A673 (cell line): Measurements from ENCODE around the gene IL1R1. TPM values are rescaled to one million over a fixed set of nuclear protein-coding genes. Genes with fewer than 3 reads are reported as not detected.

Experiments used
- BruUV-seq: library from RNA; stranded (reverse); fragments of 400-500 nt; replicated peaks from 2 replicates; lab custom pipeline; 2021; lab: Mats Ljungman, UMichigan
- CTCF ChIA-PET: fragments of 300-600 bp; sonication (Branson Sonifier 250); formaldehyde crosslinking; loops from one replicate; lab custom pipeline; 2022; ENCODE audit warnings: antibody characterized with exemption; lab: Charles Lee
- POLR2A ChIA-PET: fragments of 300-600 bp; sonication (Branson Sonifier 250); formaldehyde crosslinking; loops from one replicate; lab custom pipeline; 2022; ENCODE audit warnings: antibody characterized with exemption; ENCODE audit not compliant: low non-redundant PET; lab: Charles Lee
- DNase-seq: peaks from one replicate; pipeline ENCODE4 v3.0.0-alpha.2; 2015; ENCODE audit warnings: low spot score
- H3K27ac ChIP-seq: fragments of 200-600 bp; sonication (generic); 2 replicates; pipeline ENCODE4 v1.5.1; 2016; ENCODE audit warnings: mixed run types, low read depth, mild to moderate bottlenecking, mixed read lengths, antibody characterized with exemption, low read length; ENCODE audit not compliant: poor library complexity, severe bottlenecking
- H3K27me3 ChIP-seq: fragments of 200-600 bp; sonication (generic); replicated peaks from 2 replicates; pipeline ENCODE4 v1.6.1; 2017; ENCODE audit warnings: mixed run types, low read depth, mild to moderate bottlenecking, mixed read lengths, antibody characterized with exemption, low read length; ENCODE audit not compliant: insufficient read depth, poor library complexity
- H3K36me3 ChIP-seq: fragments of 200-600 bp; sonication (generic); 2 replicates; pipeline ENCODE4 v1.6.1; 2016; ENCODE audit warnings: mixed run types, mild to moderate bottlenecking, mixed read lengths, antibody characterized with exemption, low read length; ENCODE audit not compliant: insufficient read depth, poor library complexity, severe bottlenecking
- H3K4me1 ChIP-seq: fragments of 200-600 bp; sonication (generic); 2 replicates; pipeline ENCODE4 v1.6.1; 2017; ENCODE audit warnings: mixed run types, mild to moderate bottlenecking, mixed read lengths, antibody characterized with exemption, low read length; ENCODE audit not compliant: insufficient read depth, poor library complexity, severe bottlenecking
- H3K4me3 ChIP-seq: fragments of 200-600 bp; sonication (generic); 2 replicates; pipeline ENCODE4 v1.5.1; 2016; ENCODE audit warnings: low read depth, mixed run types, mild to moderate bottlenecking, mixed read lengths, low read length; ENCODE audit not compliant: poor library complexity, severe bottlenecking
- H3K9me3 ChIP-seq: fragments of 200-600 bp; sonication (generic); 2 replicates; pipeline ENCODE4 v1.6.1; 2016; ENCODE audit warnings: mixed run types, low read depth, mild to moderate bottlenecking, mixed read lengths, antibody characterized with exemption, low read length; ENCODE audit not compliant: poor library complexity, severe bottlenecking
- EZH2 ChIP-seq: fragments of 200-600 bp; sonication (generic); IDR thresholded peaks from 2 replicates; pipeline ENCODE4 v1.6.1; 2017; ENCODE audit warnings: borderline replicate concordance, low read depth, mild to moderate bottlenecking, mixed read lengths, antibody characterized with exemption, low read length; ENCODE audit not compliant: poor library complexity, severe bottlenecking
- intact Hi-C: fragments of 100-400 bp; cut with micrococcal nuclease; formaldehyde crosslinking; loops from one replicate; pipeline ENCODE4 v1.10.0; 2022; ENCODE audit not compliant: unreplicated experiment
- total RNA-seq: library from RNA; stranded (reverse); gene quantifications from 2 replicates; pipeline ENCODE4 v1.2.3, GENCODE V29; 2021
- TF ChIP-seq, protein P1 (sequence below): fragments of 300-800, 200-600 bp; sonication (generic); conservative IDR thresholded peaks from 2 replicates; pipeline ENCODE4 v1.5.1; 2017; ENCODE audit warnings: low read depth, mild to moderate bottlenecking, antibody characterized with exemption, low read length, moderate library complexity, mixed read lengths

IL1R1 gene
- total RNA-seq, 1 experiment from 2014 or later: 0.45 TPM

GRCh38 chr2:102142829-102143449 is 393 bp downstream of the IL1R1 start:
- Histone ChIP-seq H3K27me3 (peaks cover 36% of the 10 kb centered on the region), H3K9me3 (peaks cover 12% of the 10 kb centered on the region), H3K36me3 (no peaks in the 10 kb centered on the region), H3K4me3 (peak overlapping the region; percentile 24), H3K27ac (no peak overlapping the region), H3K4me1 (no peaks in the 10 kb centered on the region)
- BruUV-seq: no TSS peak
- POLR2A ChIA-PET: no interaction called here
- intact Hi-C loops: no loop called here
- DNase-seq: no peak
- no peak for TF ChIP-seq EZH2
- TF ChIP-seq, protein P1, sequence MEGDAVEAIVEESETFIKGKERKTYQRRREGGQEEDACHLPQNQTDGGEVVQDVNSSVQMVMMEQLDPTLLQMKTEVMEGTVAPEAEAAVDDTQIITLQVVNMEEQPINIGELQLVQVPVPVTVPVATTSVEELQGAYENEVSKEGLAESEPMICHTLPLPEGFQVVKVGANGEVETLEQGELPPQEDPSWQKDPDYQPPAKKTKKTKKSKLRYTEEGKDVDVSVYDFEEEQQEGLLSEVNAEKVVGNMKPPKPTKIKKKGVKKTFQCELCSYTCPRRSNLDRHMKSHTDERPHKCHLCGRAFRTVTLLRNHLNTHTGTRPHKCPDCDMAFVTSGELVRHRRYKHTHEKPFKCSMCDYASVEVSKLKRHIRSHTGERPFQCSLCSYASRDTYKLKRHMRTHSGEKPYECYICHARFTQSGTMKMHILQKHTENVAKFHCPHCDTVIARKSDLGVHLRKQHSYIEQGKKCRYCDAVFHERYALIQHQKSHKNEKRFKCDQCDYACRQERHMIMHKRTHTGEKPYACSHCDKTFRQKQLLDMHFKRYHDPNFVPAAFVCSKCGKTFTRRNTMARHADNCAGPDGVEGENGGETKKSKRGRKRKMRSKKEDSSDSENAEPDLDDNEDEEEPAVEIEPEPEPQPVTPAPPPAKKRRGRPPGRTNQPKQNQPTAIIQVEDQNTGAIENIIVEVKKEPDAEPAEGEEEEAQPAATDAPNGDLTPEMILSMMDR: no peak
- CTCF ChIA-PET: no interaction called here

- ChIA-PET POLR2A (no interaction called here), CTCF (no interaction called here)
- DNase-seq: no peak
- Histone ChIP-seq H3K9me3 (peaks cover 12% of the 10 kb centered on the region), H3K4me1 (no peaks in the 10 kb centered on the region), H3K36me3 (no peaks in the 10 kb centered on the region), H3K4me3 (no peak overlapping the region), H3K27ac (no peak overlapping the region), H3K27me3 (peaks cover 36% of the 10 kb centered on the region)
- intact Hi-C loops: no loop called here
- no peak for TF ChIP-seq EZH2
- TF ChIP-seq, protein P1: no peak
- no TSS peak for BruUV-seq
These were observed 972 bp downstream of the IL1R1 start for GRCh38 chr2:102143450-102143985.

DNA sequence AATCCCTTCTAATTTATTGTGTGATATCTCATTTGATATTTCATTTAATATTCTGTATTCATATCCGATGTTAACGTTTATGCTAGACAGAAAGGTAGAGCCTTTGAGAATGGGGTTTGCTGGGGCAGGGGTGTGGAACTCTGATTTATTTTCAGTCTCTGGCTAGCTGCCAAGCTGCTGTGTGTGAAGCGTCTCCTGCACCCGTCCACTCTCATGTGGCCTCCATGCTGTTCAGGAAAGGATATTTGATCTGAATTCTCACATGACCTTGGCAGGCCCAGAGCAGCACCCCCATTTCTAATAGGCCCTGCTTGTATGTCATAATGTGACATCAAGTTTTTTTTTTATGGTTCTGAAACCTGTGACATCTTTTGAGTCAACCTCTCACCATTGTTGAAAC is 1.6 kb downstream of the IL1R1 start:
- TF ChIP-seq EZH2: no peak
- TF ChIP-seq, protein P1: no peak
- no peak overlapping the region for H3K27ac ChIP-seq
- H3K4me3 ChIP-seq: no peak overlapping the region
- no peaks in the 10 kb centered on the region for H3K4me1 ChIP-seq
- peaks cover 12% of the 10 kb centered on the region for H3K9me3 ChIP-seq
- CTCF ChIA-PET: no interaction called here
- H3K36me3 ChIP-seq: no peaks in the 10 kb centered on the region
- BruUV-seq: no TSS peak
- H3K27me3 ChIP-seq: peaks cover 36% of the 10 kb centered on the region
- intact Hi-C loops: no loop called here
- POLR2A ChIA-PET: no interaction called here
- no peak for DNase-seq
